ENCODE data around the gene DIO2. TPM values are rescaled to one million over a fixed set of nuclear protein-coding genes. Genes with fewer than 3 reads are reported as not detected.

The DIO2 gene
- total RNA-seq, 1 donor from 2014 or later = 3.5 TPM

GRCh38 chr14:80231702-80232101 is 20.4 kb upstream of the DIO2 start:
- TF ChIP-seq, protein P1, sequence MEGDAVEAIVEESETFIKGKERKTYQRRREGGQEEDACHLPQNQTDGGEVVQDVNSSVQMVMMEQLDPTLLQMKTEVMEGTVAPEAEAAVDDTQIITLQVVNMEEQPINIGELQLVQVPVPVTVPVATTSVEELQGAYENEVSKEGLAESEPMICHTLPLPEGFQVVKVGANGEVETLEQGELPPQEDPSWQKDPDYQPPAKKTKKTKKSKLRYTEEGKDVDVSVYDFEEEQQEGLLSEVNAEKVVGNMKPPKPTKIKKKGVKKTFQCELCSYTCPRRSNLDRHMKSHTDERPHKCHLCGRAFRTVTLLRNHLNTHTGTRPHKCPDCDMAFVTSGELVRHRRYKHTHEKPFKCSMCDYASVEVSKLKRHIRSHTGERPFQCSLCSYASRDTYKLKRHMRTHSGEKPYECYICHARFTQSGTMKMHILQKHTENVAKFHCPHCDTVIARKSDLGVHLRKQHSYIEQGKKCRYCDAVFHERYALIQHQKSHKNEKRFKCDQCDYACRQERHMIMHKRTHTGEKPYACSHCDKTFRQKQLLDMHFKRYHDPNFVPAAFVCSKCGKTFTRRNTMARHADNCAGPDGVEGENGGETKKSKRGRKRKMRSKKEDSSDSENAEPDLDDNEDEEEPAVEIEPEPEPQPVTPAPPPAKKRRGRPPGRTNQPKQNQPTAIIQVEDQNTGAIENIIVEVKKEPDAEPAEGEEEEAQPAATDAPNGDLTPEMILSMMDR (conservative IDR thresholded peaks at IDR 0.05) = no peak
- DNase-seq (ENCODE audit: extremely low spot score, unreplicated experiment) = no peak
- Mint-ChIP-seq H3K4me3 (no peak overlapping the region), H3K27ac (no peak overlapping the region), H3K9me3 (peaks cover 4% of the 10 kb centered on the region), H3K36me3 (no peaks in the 10 kb centered on the region), H3K4me1 (ENCODE audit: unreplicated experiment) (no peaks in the 10 kb centered on the region), H3K27me3 (no peaks in the 10 kb centered on the region)

GRCh38 chr14:80223696-80224465 is 12.6 kb upstream of the DIO2 start:
- TF ChIP-seq, protein P1 (conservative IDR thresholded peaks at IDR 0.05) = no peak
- no peaks in the 10 kb centered on the region for H3K36me3 Mint-ChIP-seq

GRCh38 chr14:80216818-80217217 is 5.5 kb upstream of the DIO2 start:
- no peaks in the 10 kb centered on the region for H3K36me3 Mint-ChIP-seq
- H3K4me3 Mint-ChIP-seq = no peak overlapping the region
- TF ChIP-seq, protein P1 (conservative IDR thresholded peaks at IDR 0.05) = no peak
- no peak for DNase-seq (ENCODE audit: extremely low spot score, unreplicated experiment)
- peaks cover 11% of the 10 kb centered on the region for H3K4me1 Mint-ChIP-seq (ENCODE audit: unreplicated experiment)
- H3K27ac Mint-ChIP-seq = no peak overlapping the region
- H3K27me3 Mint-ChIP-seq = peaks cover 3% of the 10 kb centered on the region
- H3K9me3 Mint-ChIP-seq = no peaks in the 10 kb centered on the region

More at GRCh38 chr14:80223696-80224465, 12.6 kb upstream of the DIO2 start:
- Mint-ChIP-seq H3K4me3 (no peak overlapping the region), H3K27ac (no peak overlapping the region), H3K27me3 (no peaks in the 10 kb centered on the region), H3K4me1 (ENCODE audit: unreplicated experiment) (no peaks in the 10 kb centered on the region), H3K9me3 (no peaks in the 10 kb centered on the region)
- no peak for DNase-seq (ENCODE audit: extremely low spot score, unreplicated experiment)

DNA sequence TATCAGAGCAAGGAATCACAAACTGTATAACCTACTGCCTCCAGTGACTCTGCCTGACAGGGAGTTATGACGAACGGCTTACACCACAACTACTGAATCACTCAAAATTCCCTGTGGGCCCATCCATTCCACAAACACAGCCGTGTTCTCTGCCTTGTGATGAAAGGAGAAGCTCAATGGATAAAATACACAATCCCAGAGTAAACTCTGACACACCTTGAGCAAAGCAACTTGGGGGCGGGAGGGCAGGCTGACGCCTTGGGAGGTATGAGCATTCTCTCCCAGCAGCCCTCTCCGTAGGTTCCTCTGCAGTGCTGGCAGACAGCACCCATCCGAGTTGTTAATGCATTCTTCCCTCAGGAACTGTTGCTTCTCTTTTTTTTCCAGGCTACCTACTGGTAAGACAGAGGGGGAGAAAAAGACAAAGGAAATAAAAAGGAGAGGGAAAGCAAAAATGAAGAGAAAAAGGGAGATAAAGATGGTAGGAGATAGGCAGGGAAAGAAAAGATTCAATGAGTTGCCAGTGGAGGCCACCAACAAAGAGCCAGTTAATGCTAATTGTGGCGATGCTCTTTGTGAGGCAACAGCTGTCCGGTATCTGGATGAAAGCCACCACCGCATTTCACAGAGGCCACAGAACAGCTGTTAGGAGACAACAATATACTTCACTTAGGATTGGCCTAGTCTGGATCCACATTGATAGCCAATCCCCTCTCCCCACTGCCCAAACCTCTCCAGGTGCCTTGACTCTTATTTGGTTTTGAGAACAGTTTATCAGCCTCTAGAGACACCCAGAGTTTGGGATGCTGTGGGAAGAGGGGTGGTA is 4.7 kb upstream of the DIO2 start:
- peaks cover 13% of the 10 kb centered on the region for H3K4me1 Mint-ChIP-seq (ENCODE audit: unreplicated experiment)
- TF ChIP-seq, protein P1 (conservative IDR thresholded peaks at IDR 0.05) = no peak
- peaks cover 6% of the 10 kb centered on the region for H3K27me3 Mint-ChIP-seq
- H3K36me3 Mint-ChIP-seq = no peaks in the 10 kb centered on the region
- H3K27ac Mint-ChIP-seq = peak overlapping the region; percentile 57
- no peak for DNase-seq (ENCODE audit: extremely low spot score, unreplicated experiment)
- no peaks in the 10 kb centered on the region for H3K9me3 Mint-ChIP-seq
- H3K4me3 Mint-ChIP-seq = peak overlapping the region; percentile 65

DNA sequence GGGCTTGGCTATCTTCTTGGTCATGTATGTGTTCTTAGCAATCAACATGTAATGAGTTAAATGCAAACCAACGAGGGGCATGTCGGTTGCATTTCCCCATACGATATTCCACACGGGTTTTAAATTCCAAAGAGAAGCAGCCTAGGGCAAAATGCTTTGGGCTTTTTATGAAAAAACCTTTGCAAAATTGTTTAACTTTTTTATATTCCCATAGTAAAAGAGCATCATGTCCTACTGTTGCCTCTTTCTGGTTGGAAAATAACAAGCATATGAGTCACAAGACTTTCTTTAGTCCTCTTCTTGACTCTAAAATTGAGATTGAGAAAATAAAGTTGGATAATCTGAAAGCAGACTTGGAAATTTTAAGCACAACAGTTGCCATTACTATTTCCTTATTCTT is 3.8 kb upstream of the DIO2 start:
- Mint-ChIP-seq H3K27ac (no peak overlapping the region), H3K27me3 (peaks cover 11% of the 10 kb centered on the region), H3K36me3 (no peaks in the 10 kb centered on the region), H3K4me3 (no peak overlapping the region), H3K9me3 (no peaks in the 10 kb centered on the region), H3K4me1 (ENCODE audit: unreplicated experiment) (peaks cover 13% of the 10 kb centered on the region)
- DNase-seq (ENCODE audit: extremely low spot score, unreplicated experiment) = no peak
- TF ChIP-seq, protein P1 (conservative IDR thresholded peaks at IDR 0.05) = no peak
